IMR-90 (cell line): ENCODE data around the gene HPGDS. TPM values are rescaled to one million over a fixed set of nuclear protein-coding genes. Genes with fewer than 3 reads are reported as not detected.
A peak's percentile ranks its signal among the peaks of the same experiment; 100 is the strongest.

Experiments
- ATAC-seq: fragments of 200-7000 bp; cut with Tn5 transposase; 2 replicates; pipeline ENCODE4 v1.9.1; 2020; ENCODE audit warnings: low read depth, mild to moderate bottlenecking, moderate library complexity
- BruUV-seq: library from RNA; stranded (reverse); fragments of 400-500 nt; replicated peaks from 2 replicates; lab custom pipeline; 2021; lab: Mats Ljungman, UMichigan
- CTCF ChIA-PET: fragments of 300-600 bp; formaldehyde crosslinking; extraction: SDS; loops from one replicate; lab custom pipeline; 2021; ENCODE audit warnings: antibody characterized with exemption; lab: Yijun Ruan, JAX
- POLR2A ChIA-PET: fragments of 300-600 bp; sonication (Branson Sonifier 250); formaldehyde crosslinking; loops from one replicate; lab custom pipeline; 2022; ENCODE audit warnings: antibody characterized with exemption; ENCODE audit not compliant: unreplicated experiment; lab: Charles Lee
- DNase-seq: peaks from one replicate; pipeline ENCODE4 v3.0.0; 2013
- H2AFZ ChIP-seq: replicated peaks from 2 replicates; pipeline ENCODE3; 2013; ENCODE audit warnings: low read length, mild to moderate bottlenecking; ENCODE audit not compliant: poor library complexity
- H2AK5ac ChIP-seq: 2 replicates; pipeline ENCODE4 v1.6.1; 2013; ENCODE audit warnings: low read depth, low read length, inconsistent platforms
- H2AK9ac ChIP-seq: replicated peaks from 2 replicates; pipeline ENCODE3; 2013; ENCODE audit warnings: mild to moderate bottlenecking, low read depth, low read length, moderate library complexity; ENCODE audit not compliant: poor library complexity
- H2BK120ac ChIP-seq: 2 replicates; pipeline ENCODE4 v1.6.1; 2013; ENCODE audit warnings: low read depth, low read length, inconsistent platforms
- H2BK15ac ChIP-seq: 3 replicates; pipeline ENCODE4 v1.6.1; 2013; ENCODE audit warnings: low read depth, low read length, inconsistent platforms
- H2BK20ac ChIP-seq: 2 replicates; pipeline ENCODE4 v1.6.1; 2013; ENCODE audit warnings: low read depth, mild to moderate bottlenecking, inconsistent platforms, low read length, moderate library complexity
- H2BK5ac ChIP-seq: 2 replicates; pipeline ENCODE4 v1.6.1; 2013; ENCODE audit warnings: mild to moderate bottlenecking, low read depth, low read length, inconsistent platforms; ENCODE audit not compliant: poor library complexity, severe bottlenecking
- H3K14ac ChIP-seq: replicated peaks from 2 replicates; pipeline ENCODE4 v1.6.1; 2013; ENCODE audit warnings: low read depth, low read length, inconsistent platforms
- H3K18ac ChIP-seq: 2 replicates; pipeline ENCODE4 v1.6.1; 2013; ENCODE audit warnings: low read depth, low read length, control low read depth
- H3K23ac ChIP-seq: 2 replicates; pipeline ENCODE4 v1.6.1; 2013; ENCODE audit warnings: low read depth, low read length, inconsistent platforms
- H3K27ac ChIP-seq: 2 replicates; pipeline ENCODE4 v1.5.1; 2013; ENCODE audit warnings: mild to moderate bottlenecking, control low read depth, low read length; ENCODE audit not compliant: insufficient read depth
- H3K27me3 ChIP-seq: 2 replicates; pipeline ENCODE4 v1.6.1; 2013; ENCODE audit warnings: low read length; ENCODE audit not compliant: control insufficient read depth, insufficient read depth
- H3K36me3 ChIP-seq: 2 replicates; pipeline ENCODE4 v1.6.1; 2013; ENCODE audit warnings: low read length, mixed read lengths; ENCODE audit not compliant: control insufficient read depth, insufficient read depth
- H3K4ac ChIP-seq: 2 replicates; pipeline ENCODE4 v1.6.1; 2013; ENCODE audit warnings: low read depth, low read length, inconsistent platforms
- H3K4me1 ChIP-seq: 2 replicates; pipeline ENCODE4 v1.6.1; 2013; ENCODE audit warnings: low read length, mixed read lengths; ENCODE audit not compliant: control insufficient read depth, insufficient read depth
- H3K4me2 ChIP-seq: 2 replicates; pipeline ENCODE4 v1.6.1; 2013; ENCODE audit warnings: low read depth, mild to moderate bottlenecking, control low read depth, low read length, moderate library complexity
- H3K4me3 ChIP-seq: 2 replicates; pipeline ENCODE4 v1.5.1; 2013; ENCODE audit warnings: low read depth, mild to moderate bottlenecking, control low read depth, low read length, moderate library complexity; ENCODE audit not compliant: insufficient read depth
- H3K56ac ChIP-seq: 2 replicates; pipeline ENCODE4 v1.6.1; 2013; ENCODE audit warnings: low read length, inconsistent platforms; ENCODE audit not compliant: insufficient read depth; ENCODE audit errors: extremely low read depth
- H3K79me1 ChIP-seq, 2 experiments: 2 replicates each; pipeline ENCODE4 v1.6.1; 2013; ENCODE audit warnings: low read length in 2 of 2, inconsistent platforms in 1 of 2, low read depth in 1 of 2
- H3K9ac ChIP-seq: 2 replicates; pipeline ENCODE4 v1.6.1; 2013; ENCODE audit warnings: low read depth, low read length, control low read depth
- H3K9me1 ChIP-seq: 2 replicates; pipeline ENCODE4 v1.6.1; 2013; ENCODE audit warnings: low read length, inconsistent platforms; ENCODE audit not compliant: insufficient read depth
- H3K9me3 ChIP-seq: 2 replicates; pipeline ENCODE4 v1.6.1; 2013; ENCODE audit warnings: low read length; ENCODE audit not compliant: control insufficient read depth, insufficient read depth
- H4K20me1 ChIP-seq: 2 replicates; pipeline ENCODE4 v1.6.1; 2013; ENCODE audit warnings: low read length, inconsistent platforms; ENCODE audit not compliant: insufficient read depth
- H4K5ac ChIP-seq: 2 replicates; pipeline ENCODE4 v1.6.1; 2013; ENCODE audit warnings: mild to moderate bottlenecking, low read depth, low read length, control low read depth
- H4K8ac ChIP-seq, 2 experiments: 2 replicates each; pipeline ENCODE4 v1.6.1; 2013; ENCODE audit warnings: low read depth in 2 of 2, low read length in 2 of 2, control low read depth in 1 of 2, inconsistent platforms in 1 of 2
- H4K91ac ChIP-seq: 2 replicates; pipeline ENCODE4 v1.6.1; 2013; ENCODE audit warnings: low read depth, low read length, inconsistent platforms; ENCODE audit not compliant: insufficient read depth
- MAFK ChIP-seq: IDR thresholded peaks from 2 replicates; pipeline ENCODE4 v1.6.1; 2012; ENCODE audit warnings: low read depth, low read length, improper control_type of control experiment
- RAD21 ChIP-seq: IDR thresholded peaks from 2 replicates; pipeline ENCODE4 v1.6.1; 2012; ENCODE audit warnings: low read length, improper control_type of control experiment
- WGBS, 2 experiments: methylation state at CpG; one replicate each; pipeline versions ENCODE4 v1.1.5 to v1.1.7; 2013; ENCODE audit warnings: missing lambda C conversion rate in 2 of 2; ENCODE audit not compliant: insufficient read length in 1 of 2; ENCODE audit errors: extremely low coverage in 2 of 2; 5-methylcytosine and 5-hydroxymethylcytosine counted together
- dilution Hi-C: fragments of 300-500 bp; cut with HindIII; formaldehyde crosslinking; loops from one replicate; pipeline ENCODE4 v1.14.3; 2018; ENCODE audit warnings: low sequenced_read_pairs; ENCODE audit not compliant: unreplicated experiment
- in situ Hi-C: fragments of 300-500 bp; cut with MboI; formaldehyde crosslinking; loops from 3 replicates; pipeline ENCODE4 v1.14.3; 2019; ENCODE audit warnings: low sequenced_read_pairs, inconsistent platforms, mixed read lengths
- intact Hi-C: fragments of 100-400 bp; cut with micrococcal nuclease; formaldehyde crosslinking; loops from 2 replicates; pipeline ENCODE4 v1.10.0; 2022
- polyA plus RNA-seq, 3 experiments: library from polyadenylated mRNA; depleted of rRNA; stranded (reverse); fragments of >200 nt; gene quantifications; 2 replicates each; pipeline ENCODE4 v1.2.3, GENCODE V29; 2012; ENCODE audit warnings: low replicate concordance in 1 of 3
- total RNA-seq: library from RNA; depleted of rRNA; stranded (reverse); fragments of >200 nt; gene quantifications from 2 replicates; pipeline ENCODE4 v1.2.3, GENCODE V29; 2012

The HPGDS gene
- total and polyA plus RNA-seq, 2 of the 4 experiments (the other 2 are of a cell fraction) = not detected

- TF ChIP-seq MAFK = 0 out of 2 replicates have a peak, but pooled peaks have one; percentile 21
- TF ChIP-seq RAD21 = no peak
- Histone ChIP-seq H2BK5ac (no peak overlapping the region), H4K5ac (no peak overlapping the region), H4K8ac (no peak overlapping the region), H2BK15ac (no peak overlapping the region), H3K4me3 (no peak overlapping the region), H3K4me1 (no peaks in the 10 kb centered on the region), H3K23ac (no peak overlapping the region), H3K79me1 (no peaks in the 10 kb centered on the region), H3K27ac (no peak overlapping the region), H2BK120ac (no peak overlapping the region), H2AFZ (no peak overlapping the region), H4K91ac (no peak overlapping the region), H3K27me3 (no peaks in the 10 kb centered on the region), H3K9me3 (no peaks in the 10 kb centered on the region), H3K18ac (no peak overlapping the region), H2BK20ac (no peak overlapping the region), H3K9me1 (no peaks in the 10 kb centered on the region), H3K4me2 (no peak overlapping the region), H3K56ac (no peak overlapping the region), H2AK9ac (no peak overlapping the region), H3K9ac (no peak overlapping the region), H3K14ac (no peak overlapping the region), H2AK5ac (no peak overlapping the region), H3K4ac (no peak overlapping the region), H4K20me1 (no peaks in the 10 kb centered on the region), H3K36me3 (no peaks in the 10 kb centered on the region)
- dilution Hi-C loops (no loop called here), intact Hi-C loops (no loop called here), in situ Hi-C loops (no loop called here)
- no TSS peak for BruUV-seq
- 48% methylated on average over 2 of the region's 4 CpGs; no CpG with 5 or more reads in 1 of the 2 experiments for WGBS, 2 experiments
- DNase-seq = no peak
- ATAC-seq = no peak
- ChIA-PET CTCF (no interaction called here), POLR2A (no interaction called here)
These were observed 43.8 kb downstream of the HPGDS start for GRCh38 chr4:94298725-94299252.
